Measurements from ENCODE around the gene MYO9A. TPM values are rescaled to one million over a fixed set of nuclear protein-coding genes. Genes with fewer than 3 reads are reported as not detected.
A peak's percentile ranks its signal among the peaks of the same experiment; 100 is the strongest.

MYO9A gene
- total and polyA plus RNA-seq, 10 of the 15 experiments (the other 5 are each of a cell fraction or from before 2014, with no cell fraction given) = 3.3 to 25.3 (median 12.2) TPM

DNA sequence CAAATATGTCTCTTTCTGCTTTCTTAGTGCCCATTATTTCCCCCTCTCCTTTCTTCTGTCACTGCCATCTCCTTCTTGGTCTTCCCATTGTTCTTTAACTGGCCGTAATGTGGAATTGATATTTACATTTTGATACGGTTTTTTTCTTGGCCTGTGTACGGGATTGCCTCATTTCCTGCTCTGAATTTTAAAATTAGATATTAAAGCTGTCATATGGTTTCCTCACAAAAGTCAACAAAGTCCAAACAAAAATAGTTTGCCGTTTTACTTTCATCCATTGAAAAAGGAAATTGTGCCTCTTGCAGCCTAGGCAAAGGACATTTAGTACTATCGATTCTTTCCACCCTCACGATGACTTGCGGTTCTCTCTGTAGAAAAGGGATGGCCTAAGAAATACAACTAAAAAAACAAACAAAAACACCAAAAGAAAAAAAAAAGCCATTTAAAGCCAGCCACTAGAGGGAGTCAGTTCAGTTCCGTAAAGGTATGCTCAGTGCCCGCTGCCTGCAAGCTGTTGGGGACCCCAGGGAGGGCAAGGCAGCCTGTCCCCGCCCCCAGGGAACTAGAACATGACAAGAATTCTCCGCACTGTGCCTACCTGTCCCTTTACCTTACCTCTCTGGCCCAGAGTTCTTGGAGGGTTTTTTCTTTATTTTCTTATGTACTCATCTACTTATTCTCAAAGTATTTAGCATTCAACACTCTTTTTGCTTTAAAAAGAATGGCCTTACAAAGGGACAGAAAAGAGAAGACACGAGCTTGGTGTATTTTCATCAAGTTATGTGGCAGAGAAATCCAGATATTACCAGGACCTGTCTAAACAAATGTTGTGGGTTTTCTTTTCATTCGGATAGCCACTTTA lies 337.6 kb downstream of the MYO9A start:
- peak; percentile 86 for ATAC-seq
- H3K9me3 ChIP-seq (replicated peaks; ENCODE audit: control insufficient read depth, insufficient read depth, low read length) = no peaks in the 10 kb centered on the region
- peak; percentile 83 for FAIRE-seq
- H3K4me3 ChIP-seq = 0 out of 2 replicates have a peak overlapping the region, but pooled peaks have one; percentile 19
- RAD21 ChIA-PET (ENCODE audit: unreplicated experiment) = interaction anchor here (0.6 to 1.6 kb wide), 9 partner anchors 18 to 378 kb away, joined by 3 to 7 read pairs (median 4); no protein-coding TSS in a partner anchor
- BruUV-seq (replicated peaks) = no TSS peak
- peaks cover 18% of the 10 kb centered on the region for H3K4me1 ChIP-seq (ENCODE audit: control insufficient read depth, insufficient read depth, low read length)
- DNase-seq (ENCODE audit: low read depth, low spot score) = peak; percentile 49
- peak overlapping the region; percentile 81 for H3K4me2 ChIP-seq (ENCODE audit: control insufficient read depth, insufficient read depth)
- POLR2A ChIA-PET = no interaction called here
- no peak overlapping the region for H3K9ac ChIP-seq (ENCODE audit: control insufficient read depth, insufficient read depth, low read length)
- H2AFZ ChIP-seq (ENCODE audit: control insufficient read depth, low read depth, low read length) = peak overlapping the region; percentile 82
- H3K27me3 ChIP-seq (replicated peaks in 1 of 2; ENCODE audit: control insufficient read depth in 2 of 2, insufficient read depth in 2 of 2, low read length in 1 of 2) = no peaks in the 10 kb centered on the region
- intact Hi-C loops (cut with micrococcal nuclease; ENCODE audit: unreplicated experiment) (loop anchor here (1.0 kb wide), 1 partner anchor 376 kb away; no protein-coding TSS in a partner anchor), in situ Hi-C loops (cut with MboI) (no loop called here)
- 9% methylated on average over 13 of the region's 13 CpGs for WGBS (ENCODE audit: insufficient coverage, insufficient replicate concordance, low lambda C conversion rate, missing lambda C conversion rate)
- CTCF ChIA-PET = interaction anchor here (0.5 to 4.4 kb wide), 27 partner anchors 8 to 383 kb away, joined by 3 to 46 read pairs (median 4); no protein-coding TSS in a partner anchor
- H3K27ac ChIP-seq (ENCODE audit: control insufficient read depth, insufficient read depth) = peak overlapping the region; percentile 40; the same call in 1 of the 2 replicates
- no peaks in the 10 kb centered on the region for H3K79me2 ChIP-seq (ENCODE audit: control insufficient read depth, insufficient read depth, low read length)
- SMC1A ChIA-PET (ENCODE audit: uncharacterized antibody, unreplicated experiment) = interaction anchor here (0.7 to 2.8 kb wide), 6 partner anchors 21 to 376 kb away, joined by 3 to 24 read pairs (median 4); no protein-coding TSS in a partner anchor
- H4K20me1 ChIP-seq (ENCODE audit: control insufficient read depth, insufficient read depth) = no peaks in the 10 kb centered on the region
- H3K36me3 ChIP-seq (ENCODE audit: control insufficient read depth in 2 of 2, insufficient read depth in 2 of 2, low read length in 1 of 2) = no peaks in the 10 kb centered on the region
- peak; percentile 47 for TF ChIP-seq RAD21 (IDR thresholded peaks at IDR 0.05; ENCODE audit: insufficient read depth, low read depth, low read length)
- TF ChIP-seq, protein P1, sequence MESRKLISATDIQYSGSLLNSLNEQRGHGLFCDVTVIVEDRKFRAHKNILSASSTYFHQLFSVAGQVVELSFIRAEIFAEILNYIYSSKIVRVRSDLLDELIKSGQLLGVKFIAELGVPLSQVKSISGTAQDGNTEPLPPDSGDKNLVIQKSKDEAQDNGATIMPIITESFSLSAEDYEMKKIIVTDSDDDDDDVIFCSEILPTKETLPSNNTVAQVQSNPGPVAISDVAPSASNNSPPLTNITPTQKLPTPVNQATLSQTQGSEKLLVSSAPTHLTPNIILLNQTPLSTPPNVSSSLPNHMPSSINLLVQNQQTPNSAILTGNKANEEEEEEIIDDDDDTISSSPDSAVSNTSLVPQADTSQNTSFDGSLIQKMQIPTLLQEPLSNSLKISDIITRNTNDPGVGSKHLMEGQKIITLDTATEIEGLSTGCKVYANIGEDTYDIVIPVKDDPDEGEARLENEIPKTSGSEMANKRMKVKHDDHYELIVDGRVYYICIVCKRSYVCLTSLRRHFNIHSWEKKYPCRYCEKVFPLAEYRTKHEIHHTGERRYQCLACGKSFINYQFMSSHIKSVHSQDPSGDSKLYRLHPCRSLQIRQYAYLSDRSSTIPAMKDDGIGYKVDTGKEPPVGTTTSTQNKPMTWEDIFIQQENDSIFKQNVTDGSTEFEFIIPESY (IDR thresholded peaks at IDR 0.05) = no peak
- TF ChIP-seq, protein P2, sequence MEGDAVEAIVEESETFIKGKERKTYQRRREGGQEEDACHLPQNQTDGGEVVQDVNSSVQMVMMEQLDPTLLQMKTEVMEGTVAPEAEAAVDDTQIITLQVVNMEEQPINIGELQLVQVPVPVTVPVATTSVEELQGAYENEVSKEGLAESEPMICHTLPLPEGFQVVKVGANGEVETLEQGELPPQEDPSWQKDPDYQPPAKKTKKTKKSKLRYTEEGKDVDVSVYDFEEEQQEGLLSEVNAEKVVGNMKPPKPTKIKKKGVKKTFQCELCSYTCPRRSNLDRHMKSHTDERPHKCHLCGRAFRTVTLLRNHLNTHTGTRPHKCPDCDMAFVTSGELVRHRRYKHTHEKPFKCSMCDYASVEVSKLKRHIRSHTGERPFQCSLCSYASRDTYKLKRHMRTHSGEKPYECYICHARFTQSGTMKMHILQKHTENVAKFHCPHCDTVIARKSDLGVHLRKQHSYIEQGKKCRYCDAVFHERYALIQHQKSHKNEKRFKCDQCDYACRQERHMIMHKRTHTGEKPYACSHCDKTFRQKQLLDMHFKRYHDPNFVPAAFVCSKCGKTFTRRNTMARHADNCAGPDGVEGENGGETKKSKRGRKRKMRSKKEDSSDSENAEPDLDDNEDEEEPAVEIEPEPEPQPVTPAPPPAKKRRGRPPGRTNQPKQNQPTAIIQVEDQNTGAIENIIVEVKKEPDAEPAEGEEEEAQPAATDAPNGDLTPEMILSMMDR (IDR thresholded peaks at IDR 0.05 in 2 of 3, conservative IDR thresholded peaks at IDR 0.05 in 1 of 3; ENCODE audit: control insufficient read depth in 2 of 3, extremely low read depth in 1 of 3, insufficient read depth in 1 of 3, low read depth in 3 of 3, low read length in 3 of 3) = peak; percentile 68 to 84 (median 74)
- TF ChIP-seq DPF2 (IDR thresholded peaks at IDR 0.05) = no peak
- peak; percentile 32 for TF ChIP-seq RUNX3 (IDR thresholded peaks at IDR 0.05; ENCODE audit: low read length)
- peak; percentile 89 for TF ChIP-seq ZNF384 (IDR thresholded peaks at IDR 0.05; ENCODE audit: borderline replicate concordance, low read depth, low read length)
- no peak for TF ChIP-seq BRCA1 (IDR thresholded peaks at IDR 0.05; ENCODE audit: low read depth, low read length)
- TF ChIP-seq POU2F2 (IDR thresholded peaks at IDR 0.05; ENCODE audit: borderline replicate concordance, low read depth, low read length) = 0 out of 3 replicates have a peak, but pooled peaks have one; percentile 46
- TF ChIP-seq, protein P3, sequence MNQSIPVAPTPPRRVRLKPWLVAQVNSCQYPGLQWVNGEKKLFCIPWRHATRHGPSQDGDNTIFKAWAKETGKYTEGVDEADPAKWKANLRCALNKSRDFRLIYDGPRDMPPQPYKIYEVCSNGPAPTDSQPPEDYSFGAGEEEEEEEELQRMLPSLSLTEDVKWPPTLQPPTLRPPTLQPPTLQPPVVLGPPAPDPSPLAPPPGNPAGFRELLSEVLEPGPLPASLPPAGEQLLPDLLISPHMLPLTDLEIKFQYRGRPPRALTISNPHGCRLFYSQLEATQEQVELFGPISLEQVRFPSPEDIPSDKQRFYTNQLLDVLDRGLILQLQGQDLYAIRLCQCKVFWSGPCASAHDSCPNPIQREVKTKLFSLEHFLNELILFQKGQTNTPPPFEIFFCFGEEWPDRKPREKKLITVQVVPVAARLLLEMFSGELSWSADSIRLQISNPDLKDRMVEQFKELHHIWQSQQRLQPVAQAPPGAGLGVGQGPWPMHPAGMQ (IDR thresholded peaks at IDR 0.05; ENCODE audit: borderline replicate concordance) = no peak
- no peak for TF ChIP-seq PML (IDR thresholded peaks at IDR 0.05; ENCODE audit: low read length)
- no peak for TF ChIP-seq POLR2AphosphoS2 (IDR thresholded peaks at IDR 0.05; ENCODE audit: low read depth, low read length)
- peak; percentile 41; the same call in 1 of the 2 replicates for TF ChIP-seq IRF4 (IDR thresholded peaks at IDR 0.05; ENCODE audit: low read depth, low read length)
- TF ChIP-seq SMC3 (IDR thresholded peaks at IDR 0.05; ENCODE audit: borderline replicate concordance, low read length) = peak; percentile 46; the same call in 1 of the 2 replicates
- TF ChIP-seq MEF2B (IDR thresholded peaks at IDR 0.05; ENCODE audit: partially characterized antibody, poor library complexity, severe bottlenecking) = peak; percentile 38
- no peak for TF ChIP-seq EP300 (IDR thresholded peaks at IDR 0.05; ENCODE audit: borderline replicate concordance in 1 of 2, control insufficient read depth in 1 of 2, low read depth in 2 of 2, low read length in 2 of 2)

Measured in GM12878 (cell line).